ENCODE results near the gene MIPEP.
"Not testable (repeated sequence)": the region's sequence is repeated elsewhere in the genome, so short reads cannot be mapped to it uniquely, and the experiment has no call there.

The MIPEP gene

DNA sequence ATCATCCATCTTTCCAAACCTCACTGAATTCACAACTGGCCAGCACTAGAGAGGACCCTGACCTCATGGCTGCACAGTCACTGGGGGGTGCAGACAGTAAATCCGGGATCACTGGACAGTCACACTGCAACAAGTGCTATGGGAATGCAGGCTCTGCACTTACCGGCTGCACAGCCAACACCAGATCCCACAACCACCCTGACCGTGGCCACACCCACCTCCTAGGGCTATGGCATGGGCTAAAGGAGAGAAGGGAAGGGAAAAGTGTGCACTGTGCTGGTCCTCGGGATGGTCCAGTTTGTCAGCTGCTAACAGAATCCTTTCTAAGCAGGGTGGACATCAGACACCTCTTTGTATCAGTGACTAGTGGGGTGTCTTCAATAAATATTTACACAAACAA, 118.2 kb downstream of the MIPEP start:
- DNase-seq: no peak

DNA sequence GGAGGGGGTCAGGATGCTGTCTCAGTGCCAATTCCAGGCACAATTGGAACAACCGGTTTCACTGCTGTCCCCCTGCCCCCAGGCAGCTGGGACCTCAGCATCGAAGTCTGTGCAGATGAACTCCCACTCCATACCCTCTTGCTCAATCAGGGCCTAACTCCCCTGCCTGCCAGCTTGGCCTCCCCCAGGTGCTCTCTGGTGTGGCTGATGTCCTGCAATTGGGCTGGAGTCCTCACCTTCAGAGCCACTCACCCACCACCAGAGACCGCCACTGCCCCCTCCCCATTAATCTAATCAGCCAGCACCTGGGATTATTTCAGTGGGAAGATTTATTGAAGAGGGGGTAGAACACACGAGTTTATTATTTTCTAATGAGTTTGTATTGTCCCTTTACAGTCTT, 118.8 kb downstream of the MIPEP start:
- DNase-seq: no peak

DNA sequence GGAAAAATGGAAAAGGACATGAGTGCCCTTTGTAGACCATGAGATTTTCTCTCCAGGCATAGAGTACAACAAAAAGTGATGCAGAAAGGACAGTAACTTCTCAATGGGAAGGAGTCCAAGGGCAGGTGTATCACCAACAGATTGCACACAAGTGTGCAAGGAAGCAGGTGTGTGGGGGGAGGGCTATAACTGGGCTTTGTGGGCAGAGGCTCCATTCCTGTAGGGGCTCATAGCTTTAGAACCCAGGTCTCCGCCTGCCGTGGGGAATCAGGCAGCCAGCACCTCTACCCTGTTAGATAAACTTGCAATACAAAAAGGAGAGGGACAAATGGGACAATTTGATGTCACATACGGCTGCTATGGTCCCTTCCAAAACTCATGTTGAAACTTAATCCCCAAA, 119.8 kb downstream of the MIPEP start:
- DNase-seq: no peak

DNA sequence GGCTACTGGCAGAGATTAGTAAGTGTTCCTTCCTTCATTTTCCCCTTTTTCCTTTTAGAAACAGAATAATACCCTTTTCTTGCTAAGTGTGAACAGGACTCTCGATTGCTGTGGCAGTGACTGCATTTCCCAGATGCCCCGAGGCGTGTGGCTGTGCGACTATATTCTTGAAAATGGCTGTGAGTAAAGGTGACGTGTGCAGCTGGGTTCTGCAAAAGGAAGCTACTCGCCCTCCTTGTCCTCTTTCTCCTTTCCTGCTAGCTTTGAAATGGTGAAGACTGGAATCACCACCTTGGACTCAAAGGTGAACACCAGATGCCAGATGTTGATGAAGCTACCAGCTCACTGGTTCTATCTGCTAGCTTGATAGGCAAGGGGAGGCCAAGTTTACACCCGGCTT, 121.4 kb downstream of the MIPEP start:
- no peak for DNase-seq

DNA sequence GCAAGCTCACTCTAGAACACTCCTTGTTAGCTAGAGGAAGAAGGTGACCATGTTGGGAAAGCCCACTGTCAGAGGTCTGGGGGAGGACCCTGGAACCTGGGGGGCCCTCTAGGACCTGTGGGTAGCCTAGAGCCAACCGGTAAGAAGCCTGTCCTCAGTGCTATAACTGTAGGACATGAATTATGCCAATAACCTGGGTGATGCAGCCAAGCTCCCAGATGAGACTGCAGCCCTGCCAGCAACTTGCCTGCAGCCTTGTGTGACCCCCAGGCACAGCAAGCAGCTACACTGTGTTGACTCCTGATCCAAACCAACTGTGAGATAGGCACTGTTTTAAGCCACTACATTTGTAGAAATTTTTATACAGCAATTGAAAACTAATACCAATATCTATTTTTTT, 122.3 kb downstream of the MIPEP start:
- no peak for DNase-seq

DNA sequence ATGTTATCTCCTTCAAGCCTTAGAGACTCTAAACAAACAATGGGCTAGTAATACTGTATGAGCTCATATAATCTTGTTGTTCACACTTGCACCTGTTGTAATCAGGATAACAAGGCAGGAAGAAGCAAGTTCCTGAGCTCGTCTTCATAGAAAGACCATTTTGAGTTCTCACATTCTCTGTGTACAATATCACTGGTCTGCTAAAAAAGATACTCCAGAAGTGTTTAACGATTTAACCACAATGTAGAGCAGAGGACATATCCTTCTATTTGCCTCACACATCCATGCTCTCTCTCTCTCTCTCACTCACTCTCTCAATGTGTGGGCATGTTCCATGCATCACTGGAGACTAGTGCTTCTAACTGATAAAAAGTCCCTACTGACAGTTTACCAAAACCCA, 122.9 kb downstream of the MIPEP start:
- DNase-seq: no peak

DNA sequence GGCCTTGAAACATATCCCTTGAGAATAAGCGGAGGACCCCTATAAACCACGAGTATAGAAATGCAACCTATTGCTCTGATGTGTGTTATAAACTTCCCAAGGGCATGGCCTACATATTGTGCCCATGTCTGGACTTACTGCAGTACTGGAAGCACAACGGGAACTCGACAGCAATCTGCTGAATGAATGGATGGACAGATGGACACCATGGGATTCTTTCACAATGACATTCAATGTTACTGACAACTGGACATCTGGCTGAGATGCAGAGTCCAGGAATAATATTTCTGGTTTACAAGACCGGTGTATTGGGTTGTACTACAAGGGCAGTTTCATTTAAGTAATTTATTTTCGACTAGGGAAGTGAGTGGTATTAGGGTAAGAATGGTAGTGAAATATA, 123.7 kb downstream of the MIPEP start:
- DNase-seq: no peak

DNA sequence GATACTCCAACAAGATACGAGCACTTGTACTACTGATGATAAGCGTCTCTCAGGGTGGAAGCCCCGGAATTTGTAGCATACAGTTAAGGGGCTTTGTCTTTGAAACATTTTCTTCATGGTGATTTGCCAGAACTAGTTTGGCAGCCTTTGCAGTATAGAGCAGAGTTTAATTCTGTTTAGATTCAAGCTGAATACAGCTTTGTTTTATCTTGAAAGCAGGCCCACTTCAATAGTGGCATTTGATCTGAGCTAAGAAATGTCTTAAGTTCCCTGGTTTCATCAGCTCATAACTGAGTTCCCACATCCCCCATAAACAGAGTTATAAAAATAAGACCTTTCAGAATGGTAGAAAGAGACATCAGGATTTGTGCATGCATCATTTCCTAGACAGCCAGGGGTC, 125.9 kb downstream of the MIPEP start:
- no peak for DNase-seq

DNA sequence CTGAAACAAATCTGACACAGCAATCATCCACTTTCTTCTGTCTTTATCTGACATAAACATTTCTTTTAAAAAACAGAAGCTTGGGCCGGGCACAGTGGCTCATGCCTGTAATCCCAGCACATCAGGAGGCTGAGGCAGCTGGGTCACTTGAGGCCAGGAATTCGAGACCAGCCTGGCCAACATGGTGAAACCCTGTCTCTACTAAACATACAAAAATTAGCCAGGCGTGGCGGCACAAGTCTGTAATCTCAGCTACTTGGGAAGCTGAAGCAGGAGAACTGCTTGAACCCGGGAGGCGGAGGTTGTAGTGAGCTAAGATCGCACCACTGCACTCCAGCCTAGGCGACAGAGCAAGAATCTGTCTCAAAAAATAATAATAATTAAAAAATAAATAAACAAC, 127.4 kb downstream of the MIPEP start:
- DNase-seq: not testable (repeated sequence)

DNA sequence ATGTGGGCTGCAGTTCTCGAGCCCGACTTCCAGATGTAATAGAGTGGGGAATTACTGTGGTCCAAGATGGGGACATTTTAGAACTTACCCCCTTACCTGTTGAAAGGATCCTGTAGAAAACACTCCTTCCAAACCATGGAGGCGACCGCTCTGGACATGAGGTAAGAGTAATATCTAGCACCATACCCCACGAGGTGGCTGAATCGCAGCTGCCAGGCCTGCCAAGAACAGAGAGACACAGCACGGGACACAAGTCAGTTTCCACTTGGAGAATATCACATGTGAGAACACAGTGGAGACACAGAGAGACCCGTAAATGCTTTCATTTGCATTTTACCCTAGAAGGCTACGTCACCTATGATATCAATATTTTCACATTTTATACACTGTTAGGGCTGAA, 129.2 kb downstream of the MIPEP start:
- DNase-seq: no peak

DNA sequence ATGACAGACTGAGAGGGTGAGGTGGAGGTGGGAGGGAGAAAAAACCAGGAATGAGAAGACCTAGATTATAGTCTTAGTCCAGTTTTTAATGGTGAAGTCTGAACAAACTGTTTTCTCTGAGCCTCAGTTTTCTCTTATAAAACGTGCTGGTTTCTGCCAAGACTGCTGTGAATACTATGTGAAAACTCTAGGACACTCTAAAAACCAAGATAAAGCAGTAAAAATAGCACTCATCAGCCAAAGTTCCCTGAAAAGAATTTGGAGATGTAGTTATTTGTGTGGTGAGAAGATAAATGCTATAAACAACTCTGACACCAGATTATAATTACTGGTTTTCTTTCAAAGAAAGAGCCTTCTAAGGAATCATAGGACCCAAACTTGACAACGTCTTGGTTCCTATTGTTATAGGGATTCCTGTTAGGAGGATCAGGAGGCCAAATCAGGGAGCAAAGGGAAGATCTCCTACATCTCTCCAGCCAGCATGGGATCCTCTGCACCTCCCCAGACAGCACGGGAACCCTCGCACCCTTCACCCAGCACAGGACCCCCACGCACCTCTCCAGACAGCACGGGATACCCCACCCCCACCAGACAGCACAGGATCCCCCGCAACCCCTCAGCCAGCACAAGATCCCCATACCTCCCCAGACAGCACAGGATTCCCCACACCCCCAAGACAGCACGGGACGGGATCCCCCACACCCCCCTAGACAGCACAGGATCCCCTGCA, 130.2 kb downstream of the MIPEP start:
- no peak for DNase-seq

DNA sequence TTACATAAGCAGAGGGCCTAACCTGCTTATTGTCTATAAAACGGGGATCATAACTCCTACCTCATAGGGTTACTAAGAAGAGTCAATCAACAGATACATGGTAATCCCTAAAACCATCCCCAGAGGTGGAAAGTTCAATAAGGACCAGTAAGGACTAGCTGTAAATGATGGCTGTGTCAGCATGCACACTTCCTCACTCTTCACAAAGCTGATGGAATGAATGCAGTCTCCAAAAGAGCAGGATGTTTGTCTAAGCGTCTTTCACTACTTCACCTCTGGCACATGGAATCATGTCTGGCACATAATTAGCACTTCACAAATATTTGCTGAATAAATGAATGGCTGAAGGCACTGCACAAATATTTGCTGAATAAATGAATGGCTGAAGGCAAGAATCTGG, 134.2 kb downstream of the MIPEP start:
- DNase-seq: no peak

DNA sequence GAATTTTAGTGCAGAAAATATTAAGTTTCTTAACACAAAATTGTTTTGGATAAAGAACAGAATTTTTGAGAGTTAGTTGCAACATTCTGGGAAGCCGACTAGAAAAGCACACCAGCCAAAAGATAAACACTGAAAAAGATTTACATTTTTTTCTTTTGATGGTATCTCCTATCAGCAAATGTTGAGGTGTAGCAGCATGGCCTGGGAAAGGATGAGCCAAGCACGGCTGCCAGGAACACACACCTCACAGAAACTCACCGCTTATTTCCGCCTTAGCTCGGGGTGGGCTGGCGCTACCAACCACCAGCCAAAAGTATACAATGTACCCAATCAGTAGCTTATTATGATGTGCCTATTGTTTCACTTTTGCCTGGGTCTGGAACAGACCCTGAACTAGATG, 134.7 kb downstream of the MIPEP start:
- DNase-seq: no peak

DNA sequence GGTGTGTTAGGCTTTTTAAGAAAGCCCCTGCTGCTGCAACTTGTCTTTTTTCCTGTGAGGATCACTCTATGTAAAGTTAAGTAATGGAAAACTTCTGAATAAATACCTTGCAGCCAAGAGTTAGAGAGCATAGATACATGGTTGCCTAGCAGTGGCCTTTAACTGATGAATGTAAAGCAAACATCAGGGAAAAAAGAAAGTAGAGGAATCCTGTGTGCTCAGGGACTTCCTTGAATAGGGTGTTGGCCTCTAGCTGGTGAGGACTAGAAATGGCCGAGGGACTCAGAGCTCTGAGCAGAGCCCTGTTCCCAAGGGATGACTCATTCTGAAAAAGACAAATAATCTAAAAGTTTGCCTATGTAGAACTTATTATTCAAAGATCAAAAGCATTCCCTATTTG, 135.7 kb downstream of the MIPEP start:
- no peak for DNase-seq

DNA sequence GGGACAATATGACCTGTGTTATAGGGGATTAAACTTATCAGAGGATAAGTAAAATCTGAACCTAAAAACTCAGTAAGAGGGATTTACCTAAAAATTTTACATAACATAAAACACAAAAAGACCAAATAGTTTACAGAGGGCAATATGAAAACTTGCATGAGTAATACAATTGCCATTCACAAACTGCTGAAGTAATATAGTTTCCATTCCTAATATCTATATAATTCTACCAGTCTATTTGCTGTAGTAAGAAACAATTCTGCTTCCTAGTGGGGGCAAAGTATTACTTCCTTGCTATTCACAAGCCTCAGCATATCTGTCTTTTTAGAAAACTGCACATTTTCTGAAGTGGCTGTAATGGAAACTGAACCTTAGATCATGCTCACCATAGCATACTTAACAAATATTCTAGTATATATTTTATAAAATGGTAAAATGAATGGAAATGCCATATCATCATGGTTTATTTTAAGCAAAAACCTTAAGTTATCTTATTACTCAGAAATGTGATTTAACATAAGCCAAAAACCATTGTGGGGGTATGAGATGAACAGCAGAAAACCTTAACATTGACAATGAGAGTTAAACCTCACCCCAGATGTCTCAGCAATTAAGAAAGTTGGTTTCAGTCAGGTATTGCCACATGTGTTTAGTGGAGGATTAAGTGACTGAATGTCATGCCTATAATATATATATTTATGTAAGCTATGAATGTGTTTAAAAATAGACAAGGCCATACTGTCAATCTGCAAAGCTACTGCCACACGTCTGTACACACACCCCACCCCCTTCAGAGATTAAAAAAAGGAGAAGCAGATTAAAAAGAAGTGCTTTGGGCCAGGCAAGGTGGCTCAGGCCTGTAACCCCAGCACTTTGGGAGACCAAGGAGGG, 136.8 kb downstream of the MIPEP start:
- DNase-seq: no peak

DNA sequence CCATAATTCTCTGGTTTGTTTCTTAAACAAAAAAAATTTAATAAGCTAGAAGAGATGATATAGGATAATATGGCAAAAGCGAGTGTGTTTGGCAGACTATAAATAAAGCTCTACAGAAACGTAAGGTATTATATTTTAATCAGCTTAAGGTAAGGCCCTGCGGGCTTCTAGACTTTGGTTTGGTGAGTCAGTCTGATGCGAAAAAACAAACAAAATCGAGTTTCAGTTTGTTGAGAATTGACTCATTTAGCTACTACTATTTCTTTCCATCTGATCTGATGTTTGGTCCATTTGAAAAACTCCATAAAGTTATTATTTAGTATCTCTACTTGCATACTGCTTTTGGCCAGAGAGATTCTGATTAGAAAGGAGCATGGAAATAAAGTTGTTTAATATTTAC, 138.0 kb downstream of the MIPEP start:
- DNase-seq: no peak

DNA sequence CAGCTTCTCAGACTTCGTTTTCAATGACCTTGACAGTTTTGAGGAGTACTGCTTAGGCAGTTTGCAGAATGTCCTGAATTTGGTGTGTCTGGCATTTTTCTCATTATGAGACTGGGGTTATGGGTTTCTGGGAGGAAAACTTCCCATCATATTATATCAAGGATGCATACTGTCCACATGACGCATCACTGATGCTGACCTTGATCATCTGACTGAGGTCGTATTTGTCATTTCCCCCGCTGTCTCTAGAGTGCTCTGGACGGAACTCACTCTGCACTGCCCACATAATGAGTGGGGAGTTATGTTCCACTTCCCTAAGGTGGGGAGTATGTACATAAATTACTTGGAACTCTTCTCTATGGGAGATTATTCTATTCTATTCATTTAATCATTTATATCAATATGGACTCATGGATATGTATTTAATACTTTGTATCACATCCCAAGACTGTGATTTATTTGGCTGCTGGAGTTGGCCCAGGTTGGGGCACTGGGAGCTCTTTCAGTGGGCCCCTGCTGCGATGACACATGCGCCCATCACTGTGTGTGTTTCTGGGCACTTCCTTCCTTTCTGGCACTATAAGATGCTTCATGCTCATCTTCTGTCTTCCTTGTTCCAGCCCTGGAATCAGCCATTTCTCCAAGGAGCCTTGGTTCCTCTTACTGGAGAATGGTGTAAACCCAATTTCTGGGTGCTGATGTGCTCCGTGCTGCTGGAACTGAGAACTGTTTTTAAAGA, 138.6 kb downstream of the MIPEP start:
- DNase-seq: no peak

DNA sequence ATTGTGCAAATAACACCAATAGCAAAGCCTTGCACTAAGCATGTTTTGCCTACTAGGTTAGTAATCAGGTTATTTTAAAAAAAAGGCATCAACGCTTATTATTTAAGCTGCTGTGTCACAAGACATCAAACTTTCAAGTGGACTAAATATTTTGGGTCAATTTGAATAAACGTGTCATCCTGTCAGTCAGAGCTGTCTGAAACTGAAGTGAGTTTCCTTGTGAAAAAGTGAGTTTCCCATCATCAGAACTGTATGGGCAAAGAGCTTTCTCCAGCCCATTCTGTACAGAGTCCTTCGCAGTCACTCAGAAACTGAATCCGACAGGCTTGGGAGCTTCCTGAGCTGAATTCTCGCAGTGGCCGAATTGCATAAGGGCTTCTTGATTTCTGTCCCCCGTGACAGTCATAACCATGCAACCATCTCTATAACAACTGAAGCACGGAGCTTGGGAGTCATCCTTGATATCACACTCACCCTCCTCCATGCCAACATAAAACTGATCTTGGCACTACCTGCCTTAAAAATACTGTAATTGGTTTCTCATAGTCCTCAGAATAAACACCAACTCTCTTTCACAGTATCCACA, 139.8 kb downstream of the MIPEP start:
- DNase-seq: no peak

DNA sequence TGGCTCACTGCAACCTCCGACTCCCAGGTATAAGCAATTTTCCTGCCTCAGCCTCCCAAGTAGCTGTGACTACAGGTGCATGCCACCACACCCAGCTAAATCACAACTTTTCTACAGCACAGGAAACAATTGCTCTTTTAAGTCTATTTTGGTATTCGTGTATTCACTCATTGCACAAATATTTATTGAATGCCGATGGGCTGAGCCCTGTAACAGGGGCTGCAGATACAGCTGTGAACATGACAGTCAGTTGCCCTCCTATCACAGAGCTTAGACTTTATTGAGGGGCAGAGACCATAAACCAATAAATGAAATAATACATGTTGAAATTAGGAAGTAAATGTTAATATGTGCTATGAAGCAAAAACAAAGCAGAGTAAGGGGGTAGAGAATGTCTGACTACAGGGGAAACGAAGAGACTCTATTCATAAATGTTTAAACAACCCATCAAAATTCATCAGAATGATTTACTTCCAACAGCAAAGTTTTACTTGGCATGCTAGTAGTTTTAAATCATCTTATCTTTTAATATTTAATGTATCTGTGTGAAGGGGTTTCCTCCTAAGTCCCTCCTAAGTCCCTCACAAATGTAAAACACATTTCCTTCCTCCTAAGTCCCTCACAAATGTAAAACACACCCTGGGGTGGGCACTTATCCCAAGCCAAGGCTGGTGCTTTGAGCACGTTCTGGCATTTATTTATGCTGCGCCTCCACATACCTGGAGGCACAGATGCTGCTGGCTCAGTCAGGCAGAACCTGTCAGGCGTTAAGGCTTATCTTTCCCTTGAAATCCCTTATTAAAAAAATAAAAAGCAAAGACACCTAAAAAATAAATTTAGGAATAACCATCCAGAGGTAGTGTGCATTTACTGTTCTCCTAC, 140.8 kb downstream of the MIPEP start:
- no peak for DNase-seq

DNA sequence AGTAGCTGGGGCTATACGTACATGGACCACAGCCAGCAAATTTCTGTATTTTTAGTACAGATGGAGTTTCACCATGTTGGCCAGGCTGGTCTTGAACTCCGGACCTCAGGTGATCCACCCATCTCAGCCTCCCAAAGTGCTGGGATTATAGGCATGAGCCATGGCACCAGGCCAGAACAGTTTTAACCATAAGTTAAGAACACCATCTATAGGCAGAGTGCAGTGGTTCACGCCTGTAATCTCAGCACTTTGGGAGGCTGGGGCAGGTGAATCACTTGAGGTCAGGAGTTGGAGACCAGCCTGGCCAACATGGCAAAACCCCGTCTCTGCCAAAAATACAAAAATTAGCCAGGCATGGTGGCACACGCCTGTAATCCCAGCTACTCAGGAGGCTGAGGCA, 143.1 kb downstream of the MIPEP start:
- DNase-seq: not testable (repeated sequence)

DNA sequence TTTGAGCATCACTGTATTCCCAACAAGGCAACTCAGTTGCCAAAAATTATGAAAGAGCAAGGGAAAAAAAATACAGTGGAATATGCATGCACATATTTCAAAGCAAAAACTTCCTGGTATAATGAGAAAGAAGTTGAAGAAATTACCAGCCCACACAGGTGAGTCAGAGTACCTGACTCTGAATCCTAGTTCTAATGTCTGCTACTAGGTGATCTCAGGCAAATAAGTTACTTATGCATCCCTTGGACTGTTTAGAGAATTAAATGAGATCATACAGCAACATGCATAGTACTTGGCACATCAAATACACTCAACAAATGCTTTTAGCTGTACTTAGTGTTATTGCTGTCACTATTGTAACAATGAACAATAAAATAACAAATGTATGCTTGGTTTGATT, 144.9 kb downstream of the MIPEP start:
- DNase-seq: no peak
